DMS 273 (cell line): ENCODE data around the gene USP12.

Experiments
- DNase-seq: peaks from one replicate; lab custom pipeline; 2025; ENCODE audit not compliant: unreplicated experiment; lab: John Stamatoyannopoulos, UW

USP12 gene

GRCh38 chr13:27186295-27186694 is 14.7 kb upstream of the USP12 start:
- no peak for DNase-seq

- no peak for DNase-seq
Observed at GRCh38 chr13:27183561-27184147, 12.0 kb upstream of the USP12 start.

GRCh38 chr13:27182844-27183497 is 11.4 kb upstream of the USP12 start:
- no peak for DNase-seq

GRCh38 chr13:27182054-27182453 is 10.4 kb upstream of the USP12 start:
- DNase-seq, result no peak

GRCh38 chr13:27177852-27178251 is 6.2 kb upstream of the USP12 start:
- no peak for DNase-seq

GRCh38 chr13:27176470-27177410 is 5.1 kb upstream of the USP12 start:
- no peak for DNase-seq

- no peak for DNase-seq
Observed at GRCh38 chr13:27174766-27175455, 3.3 kb upstream of the USP12 start.

- peak; percentile 31 for DNase-seq
Observed at GRCh38 chr13:27172495-27172842, 858 bp upstream of the USP12 start.

- peak; percentile 91 for DNase-seq
Observed at GRCh38 chr13:27171827-27172494, 350 bp upstream of the USP12 start.

GRCh38 chr13:27170516-27171243 is 931 bp downstream of the USP12 start:
- DNase-seq, result peak; percentile 65

GRCh38 chr13:27170221-27170515 is 1.4 kb downstream of the USP12 start:
- DNase-seq, result no peak

GRCh38 chr13:27168906-27169657 is 2.5 kb downstream of the USP12 start:
- no peak for DNase-seq

- DNase-seq, result no peak
Observed at GRCh38 chr13:27168086-27168485, 3.5 kb downstream of the USP12 start.

- DNase-seq, result no peak
Observed at GRCh38 chr13:27166313-27166712, 5.3 kb downstream of the USP12 start.

- DNase-seq, result no peak
Observed at GRCh38 chr13:27161980-27162379, 9.6 kb downstream of the USP12 start.

GRCh38 chr13:27161423-27161822 is 10.2 kb downstream of the USP12 start:
- DNase-seq, result no peak

GRCh38 chr13:27160657-27161295 is 10.8 kb downstream of the USP12 start:
- no peak for DNase-seq

- DNase-seq, result no peak
Observed at GRCh38 chr13:27159806-27160563, 11.6 kb downstream of the USP12 start.
